Activated CD4-positive, alpha-beta T cell treated with anti-CD3 and anti-CD28 coated beads for 24 hours (primary cell): ENCODE data around the gene CDC42BPG.
A peak's percentile ranks its signal among the peaks of the same experiment; 100 is the strongest.

Source experiments
- DNase-seq, 2 donors: peaks; one replicate each; pipeline ENCODE4 v3.0.0-alpha.2; 2020; ENCODE audit warnings: low read depth in 2 of 2

CDC42BPG gene

GRCh38 chr11:64864473-64865285, 20.2 kb upstream of the CDC42BPG start:
- DNase-seq: peak in 1 of 2 donors; percentile 47

- DNase-seq: no peak
Observed at GRCh38 chr11:64864135-64864472, 19.7 kb upstream of the CDC42BPG start.

GRCh38 chr11:64863391-64864060, 19.1 kb upstream of the CDC42BPG start:
- no peak for DNase-seq

GRCh38 chr11:64862987-64863390, 18.5 kb upstream of the CDC42BPG start:
- DNase-seq: no peak

- DNase-seq: no peak
Observed at GRCh38 chr11:64861227-64861975, 16.9 kb upstream of the CDC42BPG start.

GRCh38 chr11:64859542-64860414, 15.3 kb upstream of the CDC42BPG start:
- DNase-seq: peak in 1 of 2 donors; percentile 46

GRCh38 chr11:64858467-64859263, 14.2 kb upstream of the CDC42BPG start:
- DNase-seq: no peak

GRCh38 chr11:64857485-64857884, 13.0 kb upstream of the CDC42BPG start:
- DNase-seq: no peak

GRCh38 chr11:64856382-64857227, 12.2 kb upstream of the CDC42BPG start:
- DNase-seq: peak in 1 of 2 donors; percentile 70

GRCh38 chr11:64855596-64856304, 11.3 kb upstream of the CDC42BPG start:
- no peak for DNase-seq

GRCh38 chr11:64854534-64855502, 10.4 kb upstream of the CDC42BPG start:
- DNase-seq: no peak

- no peak for DNase-seq
Observed at GRCh38 chr11:64854157-64854533, 9.7 kb upstream of the CDC42BPG start.

- no peak for DNase-seq
Observed at GRCh38 chr11:64853709-64854108, 9.3 kb upstream of the CDC42BPG start.

GRCh38 chr11:64852804-64853509, 8.5 kb upstream of the CDC42BPG start:
- no peak for DNase-seq

GRCh38 chr11:64851831-64852351, 7.4 kb upstream of the CDC42BPG start:
- DNase-seq: no peak

GRCh38 chr11:64850979-64851567, 6.6 kb upstream of the CDC42BPG start:
- peak in 1 of 2 donors; percentile 45 for DNase-seq
